ENCODE results near the gene INSYN1. TPM values are rescaled to one million over a fixed set of nuclear protein-coding genes. Genes with fewer than 3 reads are reported as not detected.

INSYN1 gene
- total and polyA plus RNA-seq, 2 donors (not counting 3 experiments of a cell fraction or from before 2014, with no cell fraction given) = 0.18 to 0.58 TPM

- CTCF ChIA-PET = no interaction called here
These were observed 43.9 kb downstream of the INSYN1 start for GRCh38 chr15:73709241-73709640.

DNA sequence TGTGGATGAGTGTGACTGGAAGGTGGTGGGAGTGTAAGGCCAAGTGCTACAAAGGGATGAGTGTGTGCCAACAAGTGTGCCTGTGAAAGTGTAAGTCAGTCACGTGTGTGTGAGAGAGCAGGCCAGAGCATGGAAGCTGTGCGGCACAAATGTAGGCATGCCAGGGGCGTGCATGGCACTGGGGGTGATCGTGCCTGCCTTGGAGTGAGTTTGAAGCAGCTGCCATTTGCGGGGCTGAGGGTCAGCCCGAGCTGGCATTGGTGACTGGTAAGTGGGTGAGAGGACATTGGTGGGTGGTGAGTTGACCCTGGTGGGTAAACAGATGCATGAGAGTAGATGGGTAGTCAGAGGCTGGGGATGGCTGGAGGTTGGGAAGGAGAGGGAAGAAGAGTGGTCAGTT, 44.5 kb downstream of the INSYN1 start:
- DNase-seq (ENCODE audit: low read depth, low spot score) = no peak
- H3K79me2 ChIP-seq (ENCODE audit: control insufficient read depth, insufficient read depth, low read length) = no peaks in the 10 kb centered on the region
- no peak for TF ChIP-seq POLR2AphosphoS5 (IDR thresholded peaks at IDR 0.05; ENCODE audit: insufficient read depth, low read depth, low read length)
- TF ChIP-seq, protein P1, sequence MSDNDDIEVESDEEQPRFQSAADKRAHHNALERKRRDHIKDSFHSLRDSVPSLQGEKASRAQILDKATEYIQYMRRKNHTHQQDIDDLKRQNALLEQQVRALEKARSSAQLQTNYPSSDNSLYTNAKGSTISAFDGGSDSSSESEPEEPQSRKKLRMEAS (IDR thresholded peaks at IDR 0.05; ENCODE audit: insufficient read depth, insufficient read length) = no peak
- no peak for TF ChIP-seq FOS (IDR thresholded peaks at IDR 0.05; ENCODE audit: borderline replicate concordance, insufficient read depth, low read length)
- TF ChIP-seq JUN (IDR thresholded peaks at IDR 0.05; ENCODE audit: borderline replicate concordance, insufficient read depth, insufficient read length, low read depth) = no peak
- TF ChIP-seq MYC (IDR thresholded peaks at IDR 0.05; ENCODE audit: low read depth, low read length) = no peak
- TF ChIP-seq, protein P2, sequence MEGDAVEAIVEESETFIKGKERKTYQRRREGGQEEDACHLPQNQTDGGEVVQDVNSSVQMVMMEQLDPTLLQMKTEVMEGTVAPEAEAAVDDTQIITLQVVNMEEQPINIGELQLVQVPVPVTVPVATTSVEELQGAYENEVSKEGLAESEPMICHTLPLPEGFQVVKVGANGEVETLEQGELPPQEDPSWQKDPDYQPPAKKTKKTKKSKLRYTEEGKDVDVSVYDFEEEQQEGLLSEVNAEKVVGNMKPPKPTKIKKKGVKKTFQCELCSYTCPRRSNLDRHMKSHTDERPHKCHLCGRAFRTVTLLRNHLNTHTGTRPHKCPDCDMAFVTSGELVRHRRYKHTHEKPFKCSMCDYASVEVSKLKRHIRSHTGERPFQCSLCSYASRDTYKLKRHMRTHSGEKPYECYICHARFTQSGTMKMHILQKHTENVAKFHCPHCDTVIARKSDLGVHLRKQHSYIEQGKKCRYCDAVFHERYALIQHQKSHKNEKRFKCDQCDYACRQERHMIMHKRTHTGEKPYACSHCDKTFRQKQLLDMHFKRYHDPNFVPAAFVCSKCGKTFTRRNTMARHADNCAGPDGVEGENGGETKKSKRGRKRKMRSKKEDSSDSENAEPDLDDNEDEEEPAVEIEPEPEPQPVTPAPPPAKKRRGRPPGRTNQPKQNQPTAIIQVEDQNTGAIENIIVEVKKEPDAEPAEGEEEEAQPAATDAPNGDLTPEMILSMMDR (IDR thresholded peaks at IDR 0.05; ENCODE audit: extremely low read depth in 1 of 2, insufficient read depth in 1 of 2, low read depth in 1 of 2, low read length in 2 of 2) = no peak
- TF ChIP-seq EZH2 (IDR thresholded peaks at IDR 0.05; ENCODE audit: borderline replicate concordance, low read depth, low read length, severe bottlenecking) = no peak
- no peak for TF ChIP-seq POLR2A (IDR thresholded peaks at IDR 0.05; ENCODE audit: low read depth, low read length)
- TF ChIP-seq GATA2 (IDR thresholded peaks at IDR 0.05; ENCODE audit: insufficient read depth, insufficient read length, low read depth, low read length) = no peak
- H4K20me1 ChIP-seq (replicated peaks; ENCODE audit: control insufficient read depth, extremely low read depth, insufficient read depth, low read length) = no peaks in the 10 kb centered on the region
- no peak overlapping the region for H3K27ac ChIP-seq (ENCODE audit: insufficient read depth, low read depth, low read length)
- peaks cover 0 to 21% of the 10 kb centered on the region in 2 experiments for H3K36me3 ChIP-seq (ENCODE audit: control insufficient read depth in 2 of 2, extremely low read depth in 1 of 2, insufficient read depth in 2 of 2, low read length in 2 of 2)
- dilution Hi-C loops (cut with MboI; ENCODE audit: extremely low pct_ligation_motif_present, low sequenced_read_pairs) (no loop called here), intact Hi-C loops (cut with micrococcal nuclease) (no loop called here)
- CTCF ChIA-PET = interaction anchor here (1.3 to 5.1 kb wide), 2 partner anchors 31 to 73 kb away, joined by 5 to 74 read pairs; no protein-coding TSS in a partner anchor
- H3K4me3 ChIP-seq (replicated peaks in 1 of 3; ENCODE audit: insufficient read depth in 1 of 3, low read depth in 1 of 3, low read length in 3 of 3) = no peak overlapping the region
- H3K9ac ChIP-seq (replicated peaks; ENCODE audit: extremely low read depth, insufficient read depth, low read length) = no peak overlapping the region
- H3K4me1 ChIP-seq (ENCODE audit: control insufficient read depth, extremely low read depth, insufficient read depth, low read length) = peaks cover 4% of the 10 kb centered on the region
- no peaks in the 10 kb centered on the region for H3K9me1 ChIP-seq (replicated peaks; ENCODE audit: control insufficient read depth, extremely low read depth, insufficient read depth, low read length)
- H3K9me3 ChIP-seq (replicated peaks; ENCODE audit: control insufficient read depth, insufficient read depth, low read length) = no peaks in the 10 kb centered on the region
- no peak for FAIRE-seq
- H3K27me3 ChIP-seq (ENCODE audit: control insufficient read depth in 2 of 2, insufficient read depth in 2 of 2, low read length in 2 of 2) = no peaks in the 10 kb centered on the region
- H3K4me2 ChIP-seq (ENCODE audit: insufficient read depth, low read length) = no peak overlapping the region
- no peak overlapping the region for H2AFZ ChIP-seq (ENCODE audit: low read depth, low read length)
- POLR2A ChIA-PET = no interaction called here
- BruUV-seq (replicated peaks) = no TSS peak

More at GRCh38 chr15:73709241-73709640, 43.9 kb downstream of the INSYN1 start:
- DNase-seq (ENCODE audit: low read depth, low spot score) (no peak), FAIRE-seq (no peak)
- dilution Hi-C loops (cut with MboI; ENCODE audit: extremely low pct_ligation_motif_present, low sequenced_read_pairs) = no loop called here
- BruUV-seq (replicated peaks) = no TSS peak
- Histone ChIP-seq H3K4me3 (replicated peaks in 1 of 3; ENCODE audit: insufficient read depth in 1 of 3, low read depth in 1 of 3, low read length in 3 of 3) (no peak overlapping the region), H3K36me3 (ENCODE audit: control insufficient read depth in 2 of 2, extremely low read depth in 1 of 2, insufficient read depth in 2 of 2, low read length in 2 of 2) (peaks cover 0 to 21% of the 10 kb centered on the region in 2 experiments), H3K27ac (ENCODE audit: insufficient read depth, low read depth, low read length) (no peak overlapping the region), H3K9me3 (replicated peaks; ENCODE audit: control insufficient read depth, insufficient read depth, low read length) (no peaks in the 10 kb centered on the region), H2AFZ (ENCODE audit: low read depth, low read length) (no peak overlapping the region), H3K79me2 (ENCODE audit: control insufficient read depth, insufficient read depth, low read length) (no peaks in the 10 kb centered on the region), H3K4me2 (ENCODE audit: insufficient read depth, low read length) (no peak overlapping the region), H3K9me1 (replicated peaks; ENCODE audit: control insufficient read depth, extremely low read depth, insufficient read depth, low read length) (no peaks in the 10 kb centered on the region), H3K9ac (replicated peaks; ENCODE audit: extremely low read depth, insufficient read depth, low read length) (no peak overlapping the region), H3K4me1 (ENCODE audit: control insufficient read depth, extremely low read depth, insufficient read depth, low read length) (peaks cover 4% of the 10 kb centered on the region), H4K20me1 (replicated peaks; ENCODE audit: control insufficient read depth, extremely low read depth, insufficient read depth, low read length) (no peaks in the 10 kb centered on the region), H3K27me3 (ENCODE audit: control insufficient read depth in 2 of 2, insufficient read depth in 2 of 2, low read length in 2 of 2) (no peaks in the 10 kb centered on the region)
- TF ChIP-seq EZH2 (IDR thresholded peaks at IDR 0.05; ENCODE audit: borderline replicate concordance, low read depth, low read length, severe bottlenecking) = no peak
- no peak for TF ChIP-seq POLR2A (IDR thresholded peaks at IDR 0.05; ENCODE audit: low read depth, low read length)
- TF ChIP-seq POLR2AphosphoS5 (IDR thresholded peaks at IDR 0.05; ENCODE audit: insufficient read depth, low read depth, low read length) = no peak
- POLR2A ChIA-PET = no interaction called here
- intact Hi-C loops (cut with micrococcal nuclease) = no loop called here

All from endothelial cell of umbilical vein (primary cell).